Measurements from ENCODE around the gene PARP12.

GRCh38 chr7:139976055-139976837, 86.5 kb downstream of the PARP12 start:
- TF ChIP-seq CTCF (IDR thresholded peaks at IDR 0.05) = no peak
- TF ChIP-seq POLR2A (IDR thresholded peaks at IDR 0.05) = no peak
